IPS-18c (cell line): ENCODE results near the gene TTC28.

Source experiments
- H3K4me3 ChIP-seq: 2 replicates; pipeline ENCODE4 v1.7.0; 2013; ENCODE audit warnings: low read depth, mild to moderate bottlenecking, low read length, moderate library complexity; ENCODE audit not compliant: insufficient read depth
- H3K9me3 ChIP-seq: one replicate; pipeline ENCODE4 v1.6.1; 2013; ENCODE audit warnings: mild to moderate bottlenecking, low read length, moderate library complexity; ENCODE audit not compliant: control insufficient read depth, insufficient read depth

TTC28 gene

GRCh38 chr22:27985323-27986275, 694.0 kb downstream of the TTC28 start:
- Histone ChIP-seq H3K9me3 (no peaks in the 10 kb centered on the region), H3K4me3 (no peak overlapping the region)

GRCh38 chr22:27984723-27985122, 694.9 kb downstream of the TTC28 start:
- Histone ChIP-seq H3K9me3 (no peaks in the 10 kb centered on the region), H3K4me3 (no peak overlapping the region)

DNA sequence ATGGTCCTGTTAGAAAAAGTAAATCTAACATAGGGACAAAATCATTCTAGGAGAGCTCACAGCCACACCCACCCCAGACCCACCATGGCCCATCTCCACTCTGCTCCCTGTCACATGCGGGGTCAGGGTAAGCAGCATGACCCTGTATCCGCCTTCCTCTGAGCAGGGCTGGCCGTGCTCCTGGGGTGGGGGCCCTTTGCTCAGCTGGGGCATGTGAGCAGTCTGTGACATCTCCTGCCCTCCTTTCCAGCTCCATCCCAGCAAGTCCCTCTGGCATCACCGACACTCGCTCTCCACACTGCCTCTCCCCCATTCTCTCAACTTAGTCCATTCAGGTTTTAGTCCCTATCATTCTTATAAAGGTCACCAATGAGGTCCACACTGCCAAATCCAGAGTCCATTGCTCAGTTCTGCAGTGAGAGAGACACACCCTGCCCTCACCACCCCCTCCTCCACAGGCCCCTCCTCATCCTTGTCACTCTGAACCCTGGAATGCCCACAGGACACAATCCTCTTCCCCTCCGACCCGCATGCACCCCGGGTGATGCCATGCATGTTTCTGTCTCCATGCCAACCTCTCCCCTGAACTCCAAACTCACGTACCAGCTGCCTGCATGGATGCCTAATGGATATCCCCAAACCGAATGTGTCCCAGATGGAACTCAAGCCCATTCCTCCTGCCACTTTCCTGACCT, 695.5 kb downstream of the TTC28 start:
- Histone ChIP-seq H3K4me3 (no peak overlapping the region), H3K9me3 (no peaks in the 10 kb centered on the region)

DNA sequence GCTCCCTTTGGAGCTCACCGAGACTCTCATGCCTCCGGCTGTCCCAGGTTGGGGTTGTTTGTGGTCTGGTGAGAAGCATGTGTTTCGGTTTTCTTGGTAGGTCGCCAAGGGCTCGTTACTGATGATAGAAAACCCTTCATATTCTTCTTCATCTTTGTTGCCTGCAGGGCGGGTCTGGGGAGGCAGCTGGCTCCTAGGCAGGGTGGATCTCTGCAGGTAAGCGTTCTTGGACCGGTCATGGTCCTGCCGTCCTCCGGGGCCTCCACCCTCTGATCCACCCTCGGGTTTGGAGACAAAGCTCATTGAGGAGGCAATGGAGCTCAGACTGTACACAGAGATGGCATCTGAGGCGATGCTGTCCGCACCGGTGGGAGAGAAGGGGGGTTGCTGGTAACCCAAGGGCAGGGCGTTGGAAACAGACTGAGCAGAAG, 696.3 kb downstream of the TTC28 start:
- no peaks in the 10 kb centered on the region for H3K9me3 ChIP-seq
- no peak overlapping the region for H3K4me3 ChIP-seq

GRCh38 chr22:27982630-27983180, 696.9 kb downstream of the TTC28 start:
- Histone ChIP-seq H3K9me3 (no peaks in the 10 kb centered on the region), H3K4me3 (no peak overlapping the region)

GRCh38 chr22:27982106-27982505, 697.5 kb downstream of the TTC28 start:
- H3K9me3 ChIP-seq = no peaks in the 10 kb centered on the region
- no peak overlapping the region for H3K4me3 ChIP-seq

DNA sequence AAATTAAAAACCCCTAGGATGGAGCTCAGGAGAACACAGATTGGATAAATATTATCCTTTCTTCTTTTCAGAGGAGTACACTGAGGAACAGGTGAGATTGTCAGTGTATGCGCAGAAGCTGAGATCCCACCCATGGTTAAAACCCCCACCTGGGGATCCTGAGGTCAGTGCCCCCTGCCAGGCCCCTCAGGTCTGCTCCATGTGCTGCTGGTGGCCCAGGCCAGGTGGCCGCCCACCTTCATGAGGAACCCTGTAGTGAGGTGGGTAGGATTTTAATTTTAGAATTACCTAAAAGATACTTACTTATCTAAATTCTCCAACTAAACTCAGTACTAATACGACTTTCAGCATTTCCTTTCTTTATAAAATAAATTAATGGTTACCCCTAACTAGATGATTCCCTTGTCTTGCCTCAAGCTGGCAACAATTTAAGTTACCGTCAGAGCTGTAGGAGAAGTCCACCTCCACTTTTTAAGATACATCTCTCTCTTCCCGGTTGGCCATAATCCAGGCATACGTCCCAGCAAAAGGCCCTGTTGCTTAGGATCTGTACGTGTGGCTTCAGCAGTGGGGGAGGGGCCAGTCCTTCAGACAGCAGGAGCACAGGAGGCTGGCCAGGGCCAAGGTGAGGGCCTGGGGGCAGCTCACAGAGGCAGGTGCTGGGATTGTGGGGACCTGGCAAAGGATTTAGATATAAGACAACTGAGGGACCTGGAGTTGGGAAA, 699.1 kb downstream of the TTC28 start:
- H3K9me3 ChIP-seq = no peaks in the 10 kb centered on the region
- no peak overlapping the region for H3K4me3 ChIP-seq

- no peaks in the 10 kb centered on the region for H3K9me3 ChIP-seq
- no peak overlapping the region for H3K4me3 ChIP-seq
Observed at GRCh38 chr22:27978802-27979201, 700.8 kb downstream of the TTC28 start.

DNA sequence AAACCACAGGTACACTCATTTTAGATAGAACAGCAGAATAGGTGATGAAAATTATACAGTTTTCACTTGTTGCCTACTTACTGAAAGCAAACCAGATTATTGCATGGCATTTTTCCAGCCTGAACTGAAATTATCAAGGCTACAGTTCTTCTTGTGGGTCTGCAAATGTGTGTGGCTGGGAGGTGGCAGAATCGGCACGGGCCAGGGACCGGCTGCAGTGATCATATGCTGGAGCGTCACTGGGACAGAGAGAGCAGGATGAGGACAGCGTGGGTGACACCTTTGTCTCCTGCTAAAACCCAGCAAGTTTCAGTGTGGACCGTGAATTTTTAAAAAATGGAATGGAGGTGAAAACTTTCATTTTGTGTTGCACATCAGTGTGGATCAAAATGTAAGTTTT, 701.3 kb downstream of the TTC28 start:
- no peaks in the 10 kb centered on the region for H3K9me3 ChIP-seq
- no peak overlapping the region for H3K4me3 ChIP-seq

GRCh38 chr22:27976586-27976985, 703.1 kb downstream of the TTC28 start:
- Histone ChIP-seq H3K9me3 (no peaks in the 10 kb centered on the region), H3K4me3 (no peak overlapping the region)

GRCh38 chr22:27975381-27976013, 704.1 kb downstream of the TTC28 start:
- Histone ChIP-seq H3K4me3 (no peak overlapping the region), H3K9me3 (no peaks in the 10 kb centered on the region)

GRCh38 chr22:27973846-27974245, 705.8 kb downstream of the TTC28 start:
- H3K9me3 ChIP-seq = no peaks in the 10 kb centered on the region
- no peak overlapping the region for H3K4me3 ChIP-seq

- H3K4me3 ChIP-seq = no peak overlapping the region
- H3K9me3 ChIP-seq = no peaks in the 10 kb centered on the region
Observed at GRCh38 chr22:27972732-27973698, 706.6 kb downstream of the TTC28 start.

- Histone ChIP-seq H3K4me3 (no peak overlapping the region), H3K9me3 (no peaks in the 10 kb centered on the region)
Observed at GRCh38 chr22:27971926-27972325, 707.7 kb downstream of the TTC28 start.

DNA sequence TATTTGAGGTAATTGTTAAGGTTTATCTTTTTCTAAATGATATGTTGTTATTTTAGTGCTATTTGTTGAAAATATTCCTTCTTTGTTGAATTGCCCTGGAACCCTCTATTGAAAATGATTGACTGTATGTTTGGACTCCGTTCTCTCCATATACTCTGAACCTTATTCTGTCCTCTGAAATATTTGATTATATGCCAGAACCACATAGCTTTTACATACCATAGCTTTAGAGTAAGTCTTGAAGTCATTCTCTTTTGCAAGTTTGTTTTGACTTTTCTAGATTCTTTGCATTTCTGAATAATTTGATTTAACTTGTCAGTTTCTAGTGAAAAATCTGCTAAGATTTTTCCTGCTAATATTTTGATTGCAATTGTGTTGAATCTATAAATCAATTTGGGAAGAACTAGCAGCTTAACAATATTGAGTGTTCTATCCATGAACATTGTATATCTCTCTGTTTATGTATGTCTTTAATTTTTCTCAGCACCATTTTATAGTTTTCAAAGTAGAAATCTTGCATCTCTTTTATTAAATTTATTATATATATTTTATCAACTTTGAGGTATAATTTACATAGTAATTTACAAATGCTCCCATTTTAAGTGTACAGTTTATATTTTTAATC, 708.9 kb downstream of the TTC28 start:
- Histone ChIP-seq H3K4me3 (no peak overlapping the region), H3K9me3 (no peaks in the 10 kb centered on the region)
